GM19025 (cell line): ENCODE results near the gene OTOF.

Source experiments
- ATAC-seq: cut with Tn5 transposase; IDR thresholded peaks from one replicate; pipeline ENCODE4 v1.9.1; 2021; ENCODE audit warnings: mild to moderate bottlenecking, low read depth, moderate library complexity; ENCODE audit not compliant: unreplicated experiment

The OTOF gene

DNA sequence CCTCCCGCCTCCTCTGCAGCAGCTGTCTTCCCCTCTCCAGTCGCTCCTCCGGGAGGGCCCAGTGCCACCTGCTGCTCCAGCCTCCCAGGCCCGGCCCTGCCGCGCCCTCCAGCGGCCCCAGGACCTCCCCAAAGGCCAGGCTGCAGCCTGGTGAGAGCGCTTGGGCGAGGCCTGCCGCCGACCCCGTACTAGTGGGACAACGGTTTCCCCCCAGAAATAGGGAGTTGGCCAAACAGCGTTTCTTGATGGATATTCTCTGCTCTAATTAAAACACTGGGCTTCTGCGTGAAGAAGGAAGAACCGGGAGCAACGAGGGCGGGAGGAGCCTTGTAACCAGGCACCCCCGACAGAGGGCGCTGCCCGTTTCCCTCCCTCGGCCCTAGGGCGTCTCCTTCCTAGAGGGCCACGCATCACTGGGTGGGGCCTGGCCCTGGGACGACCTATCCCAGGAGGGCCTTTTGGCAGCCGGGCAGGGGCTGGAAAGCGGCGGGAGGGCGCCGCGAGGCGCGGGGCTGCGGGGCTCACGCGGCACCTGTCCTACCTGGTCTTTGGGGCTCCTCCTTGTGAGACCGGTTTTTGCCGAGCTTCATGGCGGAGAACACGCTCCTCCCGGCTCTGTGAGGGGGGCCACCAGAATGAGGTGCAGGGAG, 25.4 kb upstream of the OTOF start:
- ATAC-seq = no peak

DNA sequence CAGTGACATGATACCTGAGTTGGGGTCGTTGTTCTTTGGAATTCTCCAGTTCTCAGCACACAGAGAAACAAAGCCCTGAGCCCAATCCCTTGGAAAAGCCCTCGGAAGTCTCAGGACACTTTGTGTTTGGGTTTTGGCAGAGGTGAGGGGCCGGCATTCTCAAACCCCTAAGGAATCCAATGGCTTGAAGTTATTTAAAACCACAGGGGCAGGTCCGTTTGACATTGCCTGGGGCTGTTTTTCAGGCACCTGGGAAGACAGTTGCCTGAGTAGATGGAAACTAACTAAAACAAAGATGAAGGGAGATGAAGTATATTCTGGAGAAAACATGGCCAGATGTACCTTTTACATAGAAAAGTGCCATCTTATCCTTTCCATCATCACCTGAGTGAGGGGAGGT, 22.5 kb upstream of the OTOF start:
- ATAC-seq = no peak

DNA sequence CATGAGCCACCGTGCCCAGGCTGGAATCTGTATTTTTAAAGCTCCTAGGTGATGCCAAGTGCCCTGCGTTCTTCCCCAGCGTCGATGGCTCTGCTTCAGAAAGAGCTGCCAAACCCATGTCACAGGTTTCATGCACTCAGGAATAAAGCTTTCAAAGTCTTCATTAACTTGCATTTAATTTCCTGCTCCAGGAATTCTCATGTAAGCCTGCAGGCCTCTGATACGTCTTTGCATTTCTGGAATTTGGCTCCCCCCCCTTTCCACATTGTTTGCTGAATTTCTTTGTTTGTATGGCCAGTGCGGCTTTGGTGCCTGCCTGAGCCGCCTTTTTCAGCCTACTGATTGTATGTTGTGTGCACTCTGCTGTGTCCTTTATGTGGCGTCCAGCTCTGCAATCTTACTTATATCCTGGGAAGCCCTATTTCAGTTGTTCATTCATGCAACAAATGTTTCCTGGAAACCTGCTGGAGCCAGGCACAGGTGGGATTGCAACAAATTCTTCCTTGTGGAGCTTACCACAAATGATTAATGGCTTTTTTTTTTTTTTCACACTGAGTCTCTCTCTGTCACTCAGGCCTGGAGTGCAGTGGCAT, 17.9 kb upstream of the OTOF start:
- no peak for ATAC-seq

DNA sequence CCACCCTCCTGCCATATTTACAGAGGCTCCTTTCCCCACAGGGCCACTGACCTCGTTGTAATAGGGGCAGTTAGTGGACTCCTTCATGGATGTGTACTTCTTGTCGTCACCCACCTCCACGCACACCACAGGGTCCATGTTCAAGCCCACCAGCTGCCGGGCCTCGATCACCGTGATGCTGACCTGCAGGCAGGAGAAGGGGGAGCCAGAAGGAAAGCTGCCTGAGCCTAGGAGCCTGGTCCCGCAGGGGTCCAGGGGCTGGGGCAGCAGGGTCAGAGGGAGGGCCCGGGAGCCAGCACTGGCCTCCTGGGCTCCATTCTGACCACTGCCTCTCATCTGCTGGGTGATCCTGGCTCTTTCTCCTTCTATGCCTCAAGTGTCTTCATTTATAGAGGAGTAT, 17.0 kb upstream of the OTOF start:
- ATAC-seq = no peak

DNA sequence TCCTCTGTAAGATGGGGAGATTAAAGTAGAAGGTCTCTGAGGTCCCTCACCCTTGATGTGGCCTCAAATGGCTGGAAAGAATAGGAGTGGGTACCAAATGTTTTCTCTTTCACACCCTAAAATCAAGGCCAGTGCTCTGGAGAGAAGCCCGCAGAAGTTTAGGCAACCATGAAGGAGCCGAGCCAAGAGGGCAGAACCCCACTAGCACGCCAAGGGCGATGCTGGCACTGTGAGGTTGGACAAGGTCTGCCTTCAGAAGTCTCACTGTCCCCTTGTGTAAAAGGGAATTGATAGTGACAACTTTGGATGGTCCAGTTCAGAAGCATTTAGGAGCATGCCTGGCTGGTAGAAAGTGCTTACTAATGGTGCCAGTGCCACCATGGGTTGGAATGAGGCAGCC, 16.3 kb upstream of the OTOF start:
- ATAC-seq = no peak

DNA sequence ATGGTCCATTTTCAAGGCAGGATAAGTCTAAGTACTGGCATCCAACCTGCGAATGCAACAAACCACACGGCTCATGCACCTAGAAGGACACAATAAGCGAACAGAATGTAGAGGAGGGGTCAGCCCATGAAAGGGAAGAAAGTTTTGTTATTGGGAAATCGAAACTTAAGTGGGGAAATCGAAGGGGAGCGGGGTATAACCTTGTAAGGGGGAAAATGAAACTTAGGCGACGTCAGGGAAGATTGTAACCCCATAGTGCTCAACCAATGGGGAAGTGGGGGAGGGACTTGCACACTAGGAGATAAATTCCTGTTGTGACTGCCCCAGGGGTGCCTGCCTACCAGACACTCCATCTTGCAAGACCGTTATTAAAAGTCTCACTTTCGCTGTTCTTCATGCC, 15.6 kb upstream of the OTOF start:
- no peak for ATAC-seq

DNA sequence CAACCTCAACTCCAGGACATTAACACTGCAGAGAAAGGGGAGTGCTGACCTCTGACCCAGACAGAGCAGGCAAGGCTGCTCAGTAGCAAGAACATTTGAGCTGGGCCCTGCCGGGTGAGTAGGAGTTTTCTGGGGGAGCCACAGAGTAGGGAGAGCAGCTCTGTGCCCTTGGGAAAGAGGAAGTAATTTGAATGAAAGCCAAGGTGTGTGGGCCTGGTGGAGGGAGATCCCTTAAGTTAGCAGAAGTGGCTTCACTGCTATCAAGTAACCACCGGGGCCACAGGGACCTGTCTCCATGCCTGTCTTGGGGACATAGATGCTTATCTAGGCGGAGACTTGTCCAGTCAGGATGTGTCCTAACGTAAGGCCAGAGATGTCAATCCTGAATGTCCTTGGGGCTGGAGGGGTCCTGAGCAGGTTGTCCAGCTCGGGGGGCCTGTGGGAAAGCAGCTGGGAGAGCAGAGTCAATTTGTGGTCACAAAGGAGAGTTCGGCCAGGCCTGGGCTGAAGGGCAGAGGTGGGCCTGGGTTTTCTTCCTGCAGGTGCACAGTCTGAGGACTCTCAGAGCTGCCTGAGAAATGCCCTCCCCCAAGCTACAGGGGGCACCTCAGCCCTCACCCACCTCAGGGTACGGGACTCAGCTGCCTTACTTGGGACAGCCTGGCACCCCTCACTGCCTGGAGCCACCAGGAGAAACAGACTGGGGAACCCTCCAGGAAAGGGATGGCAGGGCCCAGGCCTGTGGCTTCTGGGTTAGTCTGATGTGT, 15.0 kb upstream of the OTOF start:
- no peak for ATAC-seq

DNA sequence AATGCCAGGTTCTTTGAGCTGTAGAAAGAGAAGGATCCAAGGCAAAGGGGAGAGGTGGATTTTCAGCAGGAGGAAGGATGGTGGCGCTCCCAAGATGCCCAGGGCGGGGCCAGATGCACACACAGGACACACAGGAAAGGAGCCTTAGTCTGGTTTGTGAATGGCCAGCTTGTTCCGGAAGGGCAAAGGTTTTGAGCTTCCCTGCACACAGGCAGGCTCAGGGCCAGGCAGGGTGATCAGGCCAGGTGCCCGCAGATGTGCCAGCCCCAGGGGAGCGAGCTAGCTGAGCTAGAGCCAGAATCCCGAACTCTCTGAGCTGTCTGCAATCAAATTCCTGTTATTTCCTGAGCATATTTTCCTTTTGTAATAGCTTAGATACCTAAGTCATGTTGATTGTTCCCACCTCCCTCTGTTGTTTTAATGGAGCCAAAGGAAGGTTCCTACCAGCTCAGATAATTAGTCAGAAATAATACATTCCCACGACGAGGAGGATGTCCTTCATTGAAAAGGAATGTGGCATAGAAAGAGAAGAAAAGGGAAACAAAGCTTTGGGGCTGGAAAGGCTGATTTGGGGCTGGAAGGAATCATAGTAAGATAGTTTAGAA, 13.7 kb upstream of the OTOF start:
- no peak for ATAC-seq

DNA sequence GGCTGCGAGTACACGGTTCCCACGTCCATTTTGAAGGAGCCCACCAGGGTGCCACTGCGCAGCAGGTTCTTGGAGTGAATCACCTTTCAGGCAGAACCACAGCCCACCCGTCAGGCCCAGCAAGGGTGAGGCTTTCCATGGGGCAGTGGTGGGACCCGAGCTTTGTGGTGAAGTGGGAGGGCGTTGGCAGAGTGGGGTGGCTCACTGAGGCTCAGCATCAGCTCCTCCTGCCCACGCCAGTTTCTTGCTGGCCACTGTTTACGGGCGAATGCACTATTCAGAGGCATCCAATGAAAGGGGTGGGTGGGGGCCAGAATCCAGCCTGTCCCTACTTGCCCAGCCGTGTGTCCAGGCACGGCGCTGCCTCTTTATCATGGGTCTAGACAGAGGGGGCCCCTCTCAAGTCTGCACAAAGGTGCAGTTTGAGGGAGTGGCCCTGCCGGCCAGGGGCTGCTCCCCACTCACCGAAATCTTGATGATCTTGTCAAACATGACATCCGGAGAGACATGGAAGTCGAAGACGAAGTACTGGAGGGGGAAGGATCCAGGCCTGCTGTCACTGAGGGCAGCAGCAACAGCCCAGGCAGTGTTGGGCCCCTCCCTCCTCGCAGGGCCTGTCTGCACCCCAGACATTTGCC, 11.4 kb upstream of the OTOF start:
- ATAC-seq = no peak

DNA sequence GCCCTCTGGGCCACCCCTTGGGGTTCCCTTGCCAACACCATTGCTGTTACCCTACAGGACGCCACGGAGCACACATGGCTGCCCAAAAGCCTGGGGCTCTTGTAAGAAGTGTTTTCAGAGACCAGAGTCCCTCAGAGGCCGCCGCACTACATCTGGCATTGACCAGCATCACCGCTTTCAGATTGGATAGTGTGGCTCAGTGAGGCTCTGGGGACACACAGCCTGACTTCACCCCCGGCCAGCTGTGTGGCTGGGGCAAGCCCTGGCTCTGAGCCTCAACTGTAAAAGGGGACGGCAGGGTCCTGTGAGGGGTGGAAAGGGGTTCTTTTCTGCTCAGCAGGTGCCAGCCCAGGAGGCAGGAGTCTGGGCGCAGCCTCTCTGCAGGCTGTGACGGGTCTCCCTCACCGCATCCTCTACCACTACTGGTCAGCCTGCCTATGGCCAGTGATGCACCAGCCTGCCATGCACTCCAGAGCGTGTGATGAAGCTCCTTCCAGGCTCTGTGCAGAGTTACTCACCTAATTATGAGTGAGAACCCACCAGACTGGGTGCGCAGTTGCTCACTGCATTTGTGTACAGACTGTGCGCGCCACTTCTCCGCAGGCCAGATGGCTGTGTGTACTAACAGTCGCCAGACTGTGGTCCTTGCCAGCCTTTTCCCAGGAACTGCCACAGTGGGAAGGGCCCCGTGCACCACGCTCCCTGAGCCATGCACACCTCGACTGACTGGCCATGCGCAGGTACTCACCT, 10.7 kb upstream of the OTOF start:
- no peak for ATAC-seq

DNA sequence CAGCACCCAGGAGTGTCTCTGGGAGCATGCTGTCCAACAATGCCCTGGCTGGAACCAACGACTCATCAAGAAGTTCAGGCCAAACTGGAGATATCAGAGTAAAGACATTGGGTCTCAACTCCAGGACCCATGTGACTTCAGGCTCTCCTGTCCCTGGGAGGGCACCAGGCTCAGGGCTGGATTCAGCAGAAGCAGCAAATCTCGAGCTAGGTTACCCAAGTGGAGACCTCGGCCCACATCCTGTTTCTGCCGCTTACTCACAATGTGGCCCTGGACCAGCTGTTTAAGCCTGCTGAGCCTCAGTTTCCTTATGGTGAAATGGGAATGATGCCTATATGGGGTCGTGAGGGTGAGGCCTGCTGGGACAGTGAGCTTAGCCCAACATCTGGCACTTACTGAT, 9.3 kb upstream of the OTOF start:
- ATAC-seq = no peak

DNA sequence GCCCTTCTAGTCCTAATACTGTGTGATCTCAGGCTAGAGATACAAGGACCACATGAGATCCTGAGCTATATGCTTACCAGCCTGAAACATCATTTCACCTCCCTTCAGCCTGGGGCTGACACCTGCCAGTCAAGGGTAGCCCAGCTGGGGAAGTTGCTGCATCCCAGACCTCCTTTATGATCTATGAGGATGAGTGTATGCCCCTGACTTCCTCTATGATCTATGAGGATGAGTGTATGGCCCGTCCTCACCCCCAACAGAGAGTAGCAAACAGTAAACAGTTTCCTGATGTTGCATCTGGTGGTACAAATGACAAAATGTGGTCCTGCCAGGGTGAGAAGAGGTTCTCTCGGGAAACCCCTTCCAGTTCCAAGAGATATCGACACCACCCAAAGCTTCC, 8.9 kb upstream of the OTOF start:
- no peak for ATAC-seq

DNA sequence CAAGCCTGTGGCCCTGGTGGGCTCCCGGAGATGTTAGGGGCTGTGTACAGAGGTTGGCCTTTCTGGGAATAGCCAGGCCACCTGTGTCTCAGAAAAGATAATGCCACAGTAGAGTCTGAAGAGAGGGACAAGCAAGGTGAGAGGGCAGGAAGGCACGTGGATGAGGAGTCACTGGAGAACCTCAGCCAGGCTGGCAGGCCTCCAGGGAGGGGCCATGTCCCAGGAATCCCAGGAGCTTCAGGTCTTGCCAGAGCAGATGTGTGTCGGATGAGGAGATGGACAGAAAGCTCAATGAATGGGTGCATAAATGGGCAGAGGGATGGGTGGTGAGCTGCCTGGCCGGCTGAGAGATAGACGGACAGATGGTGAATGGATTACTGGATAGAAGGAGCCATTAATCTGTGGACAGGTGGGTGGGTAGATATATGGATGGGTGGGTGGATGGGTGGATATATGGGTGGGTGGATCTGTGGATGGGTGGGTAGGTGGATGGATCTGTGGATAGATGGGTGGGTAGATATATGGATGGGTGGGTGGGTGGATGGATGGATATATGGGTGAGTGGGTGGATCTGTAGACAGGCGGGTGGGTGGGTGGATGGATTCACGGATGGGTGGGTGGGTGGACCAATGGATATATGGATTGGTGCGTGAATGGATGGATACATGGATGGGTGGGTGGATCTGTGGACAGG, 7.9 kb upstream of the OTOF start:
- no peak for ATAC-seq

DNA sequence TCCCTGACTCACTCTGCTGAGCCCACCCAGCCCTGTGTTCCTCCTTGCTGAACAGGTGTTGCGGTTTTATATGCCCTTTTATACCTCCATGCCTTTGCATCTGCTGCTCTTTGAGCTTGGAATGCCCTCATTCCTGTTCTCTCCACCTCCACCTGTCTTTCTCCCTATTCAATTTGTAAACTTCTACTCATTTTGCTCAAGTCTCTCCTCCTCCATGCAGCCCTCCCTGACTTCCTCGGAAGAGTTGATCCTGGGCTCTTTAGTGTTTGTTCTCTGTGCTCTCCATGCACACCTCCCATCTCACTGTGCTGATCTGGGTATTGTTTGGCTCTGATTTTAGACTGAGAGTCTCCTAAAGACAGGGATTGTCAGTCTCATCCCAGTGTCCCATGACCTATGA, 7.2 kb upstream of the OTOF start:
- ATAC-seq = no peak

DNA sequence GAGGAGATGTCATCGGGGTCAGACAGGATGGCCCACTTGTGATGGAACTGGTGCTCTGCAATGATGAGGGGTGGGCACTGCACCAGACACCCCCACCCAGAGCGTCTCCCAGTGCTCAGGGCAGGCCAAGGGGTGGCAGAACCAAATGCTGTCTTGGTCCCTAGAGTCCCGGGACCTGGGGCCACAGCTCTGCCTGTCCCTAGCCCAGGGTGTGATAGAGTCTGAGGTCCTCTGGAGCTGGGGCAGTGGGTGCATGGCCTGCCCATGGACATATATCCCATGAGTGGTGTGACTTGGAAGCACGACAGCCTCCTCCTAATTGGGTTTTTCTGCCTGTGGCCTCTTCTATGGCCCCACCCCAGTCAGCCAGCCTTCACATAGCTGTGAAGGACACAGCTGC, 6.7 kb upstream of the OTOF start:
- no peak for ATAC-seq

DNA sequence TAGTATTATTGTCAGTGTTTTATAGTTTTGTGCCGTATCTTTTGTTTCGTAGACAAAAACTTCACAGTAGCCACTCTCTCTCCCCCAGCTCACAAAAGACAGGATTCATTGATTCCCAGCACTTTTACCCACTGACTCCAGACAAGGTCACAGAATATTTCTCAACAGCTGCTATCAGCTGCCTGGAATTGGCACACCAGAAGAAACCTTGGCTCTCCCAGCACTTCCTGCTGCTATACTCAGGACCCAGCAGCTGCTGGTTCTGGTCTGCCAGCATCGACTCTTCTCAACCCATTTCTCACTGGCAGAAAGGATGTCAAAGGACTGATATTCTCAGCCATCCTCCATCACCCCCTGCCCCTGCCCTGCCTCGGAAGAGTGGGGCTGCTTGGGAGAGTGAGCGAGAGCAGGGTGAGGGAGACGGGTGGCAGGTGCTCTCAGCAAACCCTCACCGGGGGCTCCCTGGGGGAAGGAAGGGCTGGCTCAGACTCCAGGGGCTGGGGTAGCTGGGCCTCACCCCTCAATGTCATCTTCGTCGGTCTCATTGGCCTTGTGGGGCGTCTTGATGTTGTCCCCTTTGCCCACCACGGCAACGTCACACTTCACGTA, 6.1 kb upstream of the OTOF start:
- no peak for ATAC-seq

DNA sequence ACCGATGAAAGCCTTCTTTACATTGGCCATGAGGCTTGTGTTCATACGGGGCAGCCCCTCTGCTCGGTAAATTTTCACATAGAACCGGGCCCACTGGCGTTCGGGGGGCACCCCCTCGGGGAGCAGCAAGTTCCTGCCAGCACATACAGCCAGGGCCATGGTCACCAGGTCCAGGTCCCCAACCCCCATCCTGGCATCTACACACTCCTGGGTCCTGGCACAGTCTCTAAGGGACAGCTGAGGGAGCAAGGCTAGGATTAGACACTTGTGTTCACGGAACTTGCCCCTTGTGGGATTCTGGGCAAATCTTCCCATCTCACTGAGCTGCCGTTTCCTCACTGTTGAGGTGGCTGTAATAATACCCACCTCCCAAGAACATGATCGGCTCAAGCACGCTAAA, 5.6 kb upstream of the OTOF start:
- no peak for ATAC-seq

DNA sequence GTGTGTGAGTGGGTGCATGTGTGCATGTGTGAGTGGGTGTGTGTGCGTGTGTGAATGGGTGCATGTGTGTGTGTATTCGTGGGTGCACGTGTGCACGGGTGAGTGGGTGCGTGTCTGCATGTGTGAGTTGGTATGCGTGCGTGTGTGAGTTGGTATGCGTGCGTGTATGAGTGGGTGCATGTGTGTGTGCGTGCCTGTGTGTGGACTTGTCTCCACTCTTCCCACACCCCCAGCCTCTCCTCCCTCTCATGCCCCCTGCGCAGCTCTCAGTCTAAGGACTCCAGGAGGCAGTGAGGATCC, 5.1 kb upstream of the OTOF start:
- no peak for ATAC-seq

DNA sequence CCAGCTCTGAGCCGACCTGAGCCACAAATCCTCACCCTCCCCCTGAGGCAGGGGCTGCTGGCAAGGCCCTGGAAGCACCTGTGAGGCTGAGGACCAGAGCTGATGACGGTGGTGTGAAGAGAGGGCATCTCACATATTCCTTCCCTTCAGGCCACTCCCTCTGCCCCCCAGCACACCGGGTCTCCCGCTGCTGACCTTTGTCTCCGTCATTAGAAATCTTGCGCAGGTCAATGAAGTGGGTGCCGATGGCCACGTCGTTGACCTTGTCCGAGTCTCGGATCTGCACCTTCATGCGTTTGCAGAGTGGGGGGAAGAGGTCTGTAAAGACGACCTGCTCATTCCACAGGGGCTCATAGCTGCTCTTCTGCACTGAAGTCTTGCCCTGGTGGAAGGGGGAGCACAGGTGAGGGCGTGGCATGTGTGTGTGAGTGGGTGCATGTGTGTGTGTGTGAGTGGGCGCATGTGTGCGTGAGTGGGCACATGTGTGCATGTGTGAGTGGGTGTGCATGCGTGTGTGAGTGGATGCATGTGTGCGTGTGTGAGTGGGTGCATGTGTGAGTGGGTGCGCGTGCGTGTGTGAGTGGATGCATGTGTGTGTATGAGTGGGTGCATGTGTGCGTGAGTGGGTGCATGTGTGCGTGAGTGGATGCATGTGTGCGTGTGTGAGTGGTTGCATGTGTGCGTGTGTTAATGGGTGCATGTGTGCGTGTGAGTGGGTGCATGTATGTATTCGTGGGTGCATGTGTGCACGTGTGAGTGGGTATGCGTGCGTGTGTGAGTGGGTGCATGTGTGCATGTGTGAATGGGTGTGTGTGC, 4.5 kb upstream of the OTOF start:
- ATAC-seq = no peak
